Thyroid gland (tissue), 4 donors: Measurements from ENCODE around the gene MAP1B.

Experiments used
- CTCF ChIP-seq, 6 experiments: fragments of 200-600 bp in 3 of 6; fragments of 450-650 bp in 3 of 6; sonication (generic) in 3 of 6; IDR thresholded peaks; one replicate each; pipeline ENCODE4 v1.5.1; 2016 to 2019; ENCODE audit warnings: antibody characterized with exemption in 6 of 6, mild to moderate bottlenecking in 2 of 6, inconsistent platforms in 1 of 6, moderate library complexity in 1 of 6
- POLR2A ChIP-seq, 2 donors: fragments of 450-650 bp; IDR thresholded peaks; one replicate each; pipeline ENCODE4 v1.6.1; 2017; ENCODE audit warnings: antibody characterized with exemption in 2 of 2, mild to moderate bottlenecking in 2 of 2, moderate library complexity in 1 of 2

GRCh38 chr5:72070529-72070928, 36.7 kb upstream of the MAP1B start:
- no peak for TF ChIP-seq CTCF (IDR thresholded peaks at IDR 0.05)
- no peak for TF ChIP-seq POLR2A (IDR thresholded peaks at IDR 0.05)
